Neural cell (in vitro differentiated cells): ENCODE measurements around the gene HGD.
"Not testable (repeated sequence)": the region's sequence is repeated elsewhere in the genome, so short reads cannot be mapped to it uniquely, and the experiment has no call there.

Experiments used
- CTCF ChIP-seq: fragments of 450-650 bp; IDR thresholded peaks from 2 replicates; pipeline ENCODE4 v1.5.1; 2014; ENCODE audit warnings: antibody characterized with exemption, mild to moderate bottlenecking, moderate library complexity; ENCODE audit not compliant: poor library complexity, severe bottlenecking
- EP300 ChIP-seq: fragments of 450-650 bp; conservative IDR thresholded peaks from 2 replicates; pipeline ENCODE4 v1.6.1; 2014; ENCODE audit warnings: antibody characterized with exemption, mild to moderate bottlenecking, moderate library complexity; ENCODE audit not compliant: poor library complexity, severe bottlenecking
- EZH2 ChIP-seq: fragments of 200-600, 300-800 bp; shearing (Covaris generic), sonication (generic); IDR thresholded peaks from 2 replicates; pipeline ENCODE4 v1.6.1; 2014; ENCODE audit warnings: antibody characterized with exemption, low read length, borderline replicate concordance, mild to moderate bottlenecking; ENCODE audit not compliant: insufficient read depth, poor library complexity, severe bottlenecking
- RAD21 ChIP-seq: fragments of 450-650 bp; conservative IDR thresholded peaks from 2 replicates; pipeline ENCODE4 v1.6.1; 2014; ENCODE audit warnings: antibody characterized with exemption, mild to moderate bottlenecking, moderate library complexity
- REST ChIP-seq: IDR thresholded peaks from 2 replicates; pipeline ENCODE4 v1.6.1; 2012; ENCODE audit warnings: borderline replicate concordance

- TF ChIP-seq CTCF, REST, RAD21, EP300, EZH2: not testable (repeated sequence)
Observed at GRCh38 chr3:120616745-120617144, 65.3 kb downstream of the HGD start.
